IMR-90 (cell line): ENCODE results near the gene FMNL3. TPM values are rescaled to one million over a fixed set of nuclear protein-coding genes. Genes with fewer than 3 reads are reported as not detected.

Experiments used
- BHLHE40 ChIP-seq: fragments of 150-350 bp; IDR thresholded peaks from 2 replicates; pipeline ENCODE4 v1.6.1; 2016; ENCODE audit warnings: mild to moderate bottlenecking, low read depth, low read length
- CHD1 ChIP-seq: IDR thresholded peaks from 2 replicates; pipeline ENCODE4 v1.6.1; 2012; ENCODE audit warnings: low read depth, low read length, improper control_type of control experiment
- MXI1 ChIP-seq: IDR thresholded peaks from 2 replicates; pipeline ENCODE4 v1.6.1; 2012; ENCODE audit warnings: low read depth, mild to moderate bottlenecking, low read length, moderate library complexity, borderline replicate concordance
- polyA plus RNA-seq, 3 experiments: library from polyadenylated mRNA; depleted of rRNA; stranded (reverse); fragments of >200 nt; gene quantifications; 2 replicates each; pipeline ENCODE4 v1.2.3, GENCODE V29; 2012; ENCODE audit warnings: low replicate concordance in 1 of 3
- total RNA-seq: library from RNA; depleted of rRNA; stranded (reverse); fragments of >200 nt; gene quantifications from 2 replicates; pipeline ENCODE4 v1.2.3, GENCODE V29; 2012
- TF ChIP-seq, protein P1 (sequence below): conservative IDR thresholded peaks from 2 replicates; pipeline ENCODE4 v1.5.1; 2012; ENCODE audit warnings: mild to moderate bottlenecking, low read depth, low read length, improper control_type of control experiment

FMNL3 gene
- total and polyA plus RNA-seq, 2 of the 4 experiments (the other 2 are of a cell fraction) = 16.3 to 36.4 TPM

DNA sequence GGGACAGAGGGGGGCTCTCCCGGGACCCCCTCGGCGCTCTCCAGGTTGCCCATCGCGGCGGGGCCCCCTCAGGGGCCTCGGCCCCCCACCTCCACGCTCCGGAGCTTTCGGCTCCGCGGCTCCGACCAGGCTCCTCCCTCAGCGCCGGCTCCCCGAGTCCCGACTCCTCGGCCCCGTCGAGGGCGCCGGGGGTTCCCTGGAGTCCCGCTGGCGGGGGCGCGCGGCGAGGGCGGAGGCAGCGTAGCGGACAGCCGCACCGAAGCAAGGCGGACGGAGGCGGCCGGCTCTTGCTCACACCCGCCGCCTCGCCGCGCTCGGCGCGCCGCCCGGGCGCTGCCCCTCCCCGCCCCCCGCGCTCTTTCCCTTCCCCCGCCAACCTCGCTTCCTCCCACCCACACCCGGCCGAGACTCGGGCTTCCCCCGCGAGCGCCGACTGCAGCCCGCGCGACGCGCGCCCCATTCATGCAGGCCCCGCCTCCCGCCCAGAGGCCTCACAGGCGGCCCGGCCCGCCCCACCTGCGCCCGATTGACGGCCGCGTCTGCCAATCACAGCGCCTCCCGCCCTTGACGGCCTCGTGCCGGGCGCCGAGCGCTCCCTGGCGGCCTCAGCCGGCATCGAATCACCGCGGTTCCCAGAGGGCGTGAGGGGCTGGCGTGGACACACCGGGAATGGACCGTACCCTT, at the start of gene FMNL3 (continued):
- TF ChIP-seq, protein P1, sequence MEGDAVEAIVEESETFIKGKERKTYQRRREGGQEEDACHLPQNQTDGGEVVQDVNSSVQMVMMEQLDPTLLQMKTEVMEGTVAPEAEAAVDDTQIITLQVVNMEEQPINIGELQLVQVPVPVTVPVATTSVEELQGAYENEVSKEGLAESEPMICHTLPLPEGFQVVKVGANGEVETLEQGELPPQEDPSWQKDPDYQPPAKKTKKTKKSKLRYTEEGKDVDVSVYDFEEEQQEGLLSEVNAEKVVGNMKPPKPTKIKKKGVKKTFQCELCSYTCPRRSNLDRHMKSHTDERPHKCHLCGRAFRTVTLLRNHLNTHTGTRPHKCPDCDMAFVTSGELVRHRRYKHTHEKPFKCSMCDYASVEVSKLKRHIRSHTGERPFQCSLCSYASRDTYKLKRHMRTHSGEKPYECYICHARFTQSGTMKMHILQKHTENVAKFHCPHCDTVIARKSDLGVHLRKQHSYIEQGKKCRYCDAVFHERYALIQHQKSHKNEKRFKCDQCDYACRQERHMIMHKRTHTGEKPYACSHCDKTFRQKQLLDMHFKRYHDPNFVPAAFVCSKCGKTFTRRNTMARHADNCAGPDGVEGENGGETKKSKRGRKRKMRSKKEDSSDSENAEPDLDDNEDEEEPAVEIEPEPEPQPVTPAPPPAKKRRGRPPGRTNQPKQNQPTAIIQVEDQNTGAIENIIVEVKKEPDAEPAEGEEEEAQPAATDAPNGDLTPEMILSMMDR = peak; percentile 99
- TF ChIP-seq BHLHE40 (peak; percentile 78; the same call in 1 of the 2 replicates), MXI1 (peak; percentile 46; the same call in 1 of the 2 replicates), CHD1 (no peak)
